ENCODE data around the gene PLCH1. TPM values are rescaled to one million over a fixed set of nuclear protein-coding genes. Genes with fewer than 3 reads are reported as not detected.

The PLCH1 gene
- total and polyA plus RNA-seq, 3 donors from 2014 or later = 23.2 to 32.1 (median 29.3) TPM

DNA sequence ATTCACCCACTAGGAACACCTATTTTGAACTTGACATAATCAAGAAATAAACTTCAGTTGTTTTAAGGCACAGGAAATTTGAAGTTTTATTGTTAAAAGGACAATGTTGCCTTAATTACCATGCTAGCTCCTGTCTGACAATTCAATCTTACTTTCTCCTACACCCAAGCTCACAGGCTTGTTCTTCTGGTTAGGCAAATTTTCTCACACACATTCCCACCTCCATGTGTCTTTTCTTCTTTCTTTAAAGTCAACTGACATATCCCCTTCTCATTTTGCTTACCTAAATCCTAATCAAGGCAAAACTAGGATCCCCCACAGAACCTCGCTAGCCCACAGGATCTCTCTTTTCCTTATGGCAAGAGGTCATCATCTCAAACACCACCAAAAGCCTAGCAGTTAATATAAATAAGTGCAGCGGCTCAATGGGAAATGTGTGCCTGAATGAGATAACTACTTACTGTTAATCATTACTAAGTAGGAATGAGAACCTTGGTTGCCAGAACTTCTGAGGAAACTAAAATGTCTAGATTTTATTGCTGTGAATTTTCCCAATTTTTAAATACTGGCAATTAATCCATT lies 189.3 kb downstream of the PLCH1 start:
- TF ChIP-seq CTCF (IDR thresholded peaks at IDR 0.05) = no peak
- no peak for TF ChIP-seq POLR2A (IDR thresholded peaks at IDR 0.05)
- no peaks in the 10 kb centered on the region for H3K9me3 ChIP-seq
- no peak for DNase-seq
- no peak overlapping the region for H3K27ac ChIP-seq
- no peak overlapping the region for H3K4me3 ChIP-seq
- no peaks in the 10 kb centered on the region for H3K4me1 ChIP-seq
- no peaks in the 10 kb centered on the region for H3K36me3 ChIP-seq (ENCODE audit: low read depth, missing control alignments)
- no peaks in the 10 kb centered on the region for H3K27me3 ChIP-seq
- WGBS, 2 donors = 88 to 89% methylated on average over 2 of the region's 2 CpGs
- intact Hi-C loops (cut with DNase I; ENCODE audit: low total_unique reads) = no loop called here

DNA sequence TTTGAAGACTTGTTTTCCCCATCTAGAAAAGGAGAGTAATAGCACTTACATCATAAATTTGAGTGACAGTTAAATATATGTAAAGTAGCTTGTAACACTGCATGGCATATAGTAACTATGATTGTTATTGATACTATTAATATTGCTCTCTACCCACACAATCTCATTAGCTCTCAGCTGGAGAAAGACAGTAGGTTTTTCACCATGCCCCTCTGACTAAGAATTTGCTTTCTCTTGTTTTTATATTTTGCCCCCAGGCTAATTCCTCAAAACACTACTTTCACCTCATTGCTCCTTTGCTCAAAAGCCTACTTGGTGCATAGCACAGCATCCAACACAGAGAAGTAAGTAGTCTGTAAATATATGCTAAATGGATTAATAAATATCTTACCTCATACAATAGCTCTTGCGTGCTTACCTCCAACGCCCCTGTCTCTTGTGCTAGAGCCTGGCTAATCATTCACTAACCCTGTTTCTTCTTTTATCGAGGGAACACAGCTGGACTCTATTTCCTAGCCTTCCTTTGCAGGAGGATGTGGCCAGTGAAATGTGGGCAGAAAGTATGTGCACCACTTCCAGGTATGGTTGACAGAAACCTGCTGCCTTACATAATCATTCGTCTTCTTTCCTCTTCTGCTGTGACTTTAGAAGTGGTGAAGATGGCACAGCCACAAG lies 190.0 kb downstream of the PLCH1 start:
- H3K4me1 ChIP-seq = no peaks in the 10 kb centered on the region
- H3K27ac ChIP-seq = no peak overlapping the region
- no peaks in the 10 kb centered on the region for H3K27me3 ChIP-seq
- DNase-seq = no peak
- WGBS, 2 donors = 71 to 87% methylated on average over 4 of the region's 4 CpGs
- TF ChIP-seq CTCF (IDR thresholded peaks at IDR 0.05) (no peak), POLR2A (IDR thresholded peaks at IDR 0.05) (no peak)
- no peak overlapping the region for H3K4me3 ChIP-seq
- H3K9me3 ChIP-seq = no peaks in the 10 kb centered on the region
- intact Hi-C loops (cut with DNase I; ENCODE audit: low total_unique reads) = no loop called here
- no peaks in the 10 kb centered on the region for H3K36me3 ChIP-seq (ENCODE audit: low read depth, missing control alignments)

DNA sequence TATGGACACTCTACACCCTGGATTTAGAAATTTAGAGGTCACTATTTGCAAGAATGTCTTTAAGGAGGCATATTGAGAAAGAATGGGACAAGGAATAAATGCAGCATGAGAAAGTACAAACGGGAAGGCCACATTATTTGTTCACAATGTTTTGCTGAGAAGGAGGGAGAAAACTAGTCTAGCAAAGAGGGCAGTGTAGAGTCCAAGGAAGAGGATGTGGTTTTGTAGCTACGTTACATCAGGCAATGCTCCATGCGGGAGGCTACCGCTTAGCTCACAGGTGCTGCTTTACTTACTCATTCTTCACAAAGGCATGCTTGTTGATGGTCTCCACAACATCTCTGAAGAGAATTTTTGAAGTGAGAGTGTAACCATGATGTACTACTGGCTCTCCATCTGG lies 191.1 kb downstream of the PLCH1 start:
- Histone ChIP-seq H3K9me3 (no peaks in the 10 kb centered on the region), H3K36me3 (ENCODE audit: low read depth, missing control alignments) (no peaks in the 10 kb centered on the region), H3K4me1 (no peaks in the 10 kb centered on the region), H3K27ac (no peak overlapping the region), H3K27me3 (no peaks in the 10 kb centered on the region), H3K4me3 (no peak overlapping the region)
- no peak for DNase-seq
- TF ChIP-seq POLR2A (IDR thresholded peaks at IDR 0.05) = no peak
- TF ChIP-seq CTCF (IDR thresholded peaks at IDR 0.05) = no peak
- 54 to 67% methylated on average over 4 of the region's 4 CpGs for WGBS, 2 donors
- intact Hi-C loops (cut with DNase I; ENCODE audit: low total_unique reads) = no loop called here

- 68 to 82% methylated on average over 4 of the region's 4 CpGs for WGBS, 2 donors
- H3K9me3 ChIP-seq = no peaks in the 10 kb centered on the region
- no peaks in the 10 kb centered on the region for H3K36me3 ChIP-seq (ENCODE audit: low read depth, missing control alignments)
- no peak overlapping the region for H3K4me3 ChIP-seq
- no peaks in the 10 kb centered on the region for H3K4me1 ChIP-seq
- DNase-seq = no peak
- TF ChIP-seq CTCF (IDR thresholded peaks at IDR 0.05) (no peak), POLR2A (IDR thresholded peaks at IDR 0.05) (no peak)
- H3K27ac ChIP-seq = no peak overlapping the region
- intact Hi-C loops (cut with DNase I; ENCODE audit: low total_unique reads) = no loop called here
- no peaks in the 10 kb centered on the region for H3K27me3 ChIP-seq
Measured at GRCh38 chr3:155553326-155553725, 191.5 kb downstream of the PLCH1 start.

DNA sequence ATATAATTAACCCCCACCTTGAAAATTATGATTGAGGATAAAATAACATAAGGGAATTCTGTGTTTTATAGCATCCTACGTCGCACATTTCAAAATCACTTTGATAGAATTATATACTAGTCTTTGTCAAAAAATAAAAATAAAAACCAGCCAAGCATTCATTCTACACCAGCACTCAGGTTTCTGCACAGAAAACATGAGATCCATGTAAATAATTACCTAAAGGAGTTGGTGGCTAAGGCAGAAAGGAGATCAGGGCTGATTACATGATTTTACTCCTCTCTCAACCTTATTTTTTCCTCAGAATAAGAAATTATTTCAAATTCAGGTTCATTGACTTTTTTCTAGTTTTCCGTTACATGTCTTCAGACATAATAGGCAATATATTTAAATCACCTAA lies 194.5 kb downstream of the PLCH1 start:
- intact Hi-C loops (cut with DNase I; ENCODE audit: low total_unique reads) = no loop called here
- Histone ChIP-seq H3K4me1 (no peaks in the 10 kb centered on the region), H3K4me3 (no peak overlapping the region), H3K36me3 (ENCODE audit: low read depth, missing control alignments) (no peaks in the 10 kb centered on the region), H3K9me3 (no peaks in the 10 kb centered on the region), H3K27ac (no peak overlapping the region), H3K27me3 (no peaks in the 10 kb centered on the region)
- DNase-seq = no peak
- 96 to 98% methylated on average over 3 of the region's 3 CpGs for WGBS, 2 donors
- TF ChIP-seq POLR2A (IDR thresholded peaks at IDR 0.05) (no peak), CTCF (IDR thresholded peaks at IDR 0.05) (no peak)
